GM12878 (cell line): ENCODE measurements around the gene KLRG1. TPM values are rescaled to one million over a fixed set of nuclear protein-coding genes. Genes with fewer than 3 reads are reported as not detected.
A peak's percentile ranks its signal among the peaks of the same experiment; 100 is the strongest.

Experiments
- ATAC-seq: fragments of 200-7000 bp; cut with Tn5 transposase; 3 replicates; pipeline ENCODE4 v1.9.1; 2020; ENCODE audit warnings: mild to moderate bottlenecking, moderate library complexity
- BruUV-seq: library from RNA; stranded (reverse); fragments of 400-500 nt; replicated peaks from 2 replicates; lab custom pipeline; 2021; lab: Mats Ljungman, UMichigan
- CTCF ChIA-PET: fragments of 300-600 bp; sonication (Branson Sonifier 250); formaldehyde crosslinking; extraction: SDS; loops from one replicate; lab custom pipeline; 2021; ENCODE audit warnings: inconsistent platforms; lab: Yijun Ruan, JAX
- POLR2A ChIA-PET: fragments of 350-600 bp; formaldehyde crosslinking; extraction: SDS; loops from one replicate; lab custom pipeline; 2021; ENCODE audit warnings: inconsistent platforms; lab: Charles Lee
- RAD21 ChIA-PET: fragments of 300-600 bp; sonication (Branson Sonifier 250); formaldehyde crosslinking; loops from one replicate; lab custom pipeline; 2023; ENCODE audit warnings: antibody characterized with exemption; ENCODE audit not compliant: unreplicated experiment; lab: Charles Lee
- SMC1A ChIA-PET: fragments of 300-600 bp; sonication (Branson Sonifier 250); formaldehyde crosslinking; loops from one replicate; lab custom pipeline; 2023; ENCODE audit not compliant: unreplicated experiment, uncharacterized antibody; lab: Charles Lee
- DNase-seq: peaks from one replicate; pipeline ENCODE4 v3.0.0-alpha.2; 2011; ENCODE audit warnings: low read depth, low spot score
- FAIRE-seq: peaks from 3 replicates; lab custom pipeline; 2011; peaks lifted over from hg19 to GRCh38; lab: Jason Lieb, UNC
- H2AFZ ChIP-seq: 2 replicates; pipeline ENCODE4 v1.6.0; 2011; ENCODE audit warnings: low read depth, low read length, control low read depth; ENCODE audit not compliant: control insufficient read depth
- H3K27ac ChIP-seq: 2 replicates; pipeline ENCODE4 v1.5.1; 2011; ENCODE audit warnings: control low read depth; ENCODE audit not compliant: control insufficient read depth, insufficient read depth
- H3K27me3 ChIP-seq, 2 experiments: replicated peaks in 1 of 2; 2 replicates each; pipeline versions ENCODE4 v1.6.0 to v1.6.1; 2011; ENCODE audit warnings: low read length in 1 of 2; ENCODE audit not compliant: control insufficient read depth in 2 of 2, insufficient read depth in 2 of 2
- H3K36me3 ChIP-seq, 2 experiments: 2 replicates each; pipeline ENCODE4 v1.5.1; 2011; ENCODE audit warnings: low read length in 1 of 2; ENCODE audit not compliant: control insufficient read depth in 2 of 2, insufficient read depth in 2 of 2
- H3K4me1 ChIP-seq: 2 replicates; pipeline ENCODE4 v1.6.1; 2011; ENCODE audit warnings: mild to moderate bottlenecking, low read length, moderate library complexity, mixed read lengths; ENCODE audit not compliant: control insufficient read depth, insufficient read depth
- H3K4me2 ChIP-seq: 2 replicates; pipeline ENCODE4 v1.6.0; 2011; ENCODE audit warnings: control low read depth; ENCODE audit not compliant: control insufficient read depth, insufficient read depth
- H3K4me3 ChIP-seq: fragments of 200-600 bp; sonication (generic); 2 replicates; pipeline ENCODE4 v1.5.1; 2016
- H3K79me2 ChIP-seq: 2 replicates; pipeline ENCODE4 v1.6.0; 2011; ENCODE audit warnings: low read length; ENCODE audit not compliant: control insufficient read depth, insufficient read depth
- H3K9ac ChIP-seq: 2 replicates; pipeline ENCODE4 v1.8.0; 2011; ENCODE audit warnings: low read length, control low read depth, mixed read lengths; ENCODE audit not compliant: control insufficient read depth, insufficient read depth
- H3K9me3 ChIP-seq: replicated peaks from 3 replicates; pipeline ENCODE4 v1.5.1; 2011; ENCODE audit warnings: mild to moderate bottlenecking, low read length; ENCODE audit not compliant: control insufficient read depth, insufficient read depth
- H4K20me1 ChIP-seq: 2 replicates; pipeline ENCODE4 v1.6.0; 2011; ENCODE audit not compliant: control insufficient read depth, insufficient read depth
- BCL11A ChIP-seq: IDR thresholded peaks from 2 replicates; pipeline ENCODE4 v1.6.1; 2011; ENCODE audit warnings: low read depth, low read length
- HCFC1 ChIP-seq: fragments of 150-350 bp; IDR thresholded peaks from 2 replicates; pipeline ENCODE4 v1.6.1; 2014; ENCODE audit warnings: low read length
- HDAC2 ChIP-seq: fragments of 200-600 bp; sonication (generic); IDR thresholded peaks from 2 replicates; pipeline ENCODE4 v1.6.1; 2017
- MYB ChIP-seq: fragments of 150-350 bp; IDR thresholded peaks from 2 replicates; pipeline ENCODE4 v1.6.1; 2014; ENCODE audit warnings: mild to moderate bottlenecking, low read depth, low read length, borderline replicate concordance
- POLR2A ChIP-seq: IDR thresholded peaks from 2 replicates; pipeline ENCODE4 v1.6.1; 2011; ENCODE audit warnings: low read depth, mild to moderate bottlenecking, low read length
- RUNX3 ChIP-seq: IDR thresholded peaks from 2 replicates; pipeline ENCODE4 v1.6.1; 2012; ENCODE audit warnings: low read length, inconsistent platforms
- SREBF1 ChIP-seq: IDR thresholded peaks from 2 replicates; pipeline ENCODE4 v1.6.1; 2012; ENCODE audit warnings: mild to moderate bottlenecking, low read length
- ZNF622 ChIP-seq: fragments of 450-650 bp; IDR thresholded peaks from 2 replicates; pipeline ENCODE4 v1.6.1; 2017; ENCODE audit warnings: mild to moderate bottlenecking, inconsistent platforms
- ZSCAN29 ChIP-seq: fragments of 450-650 bp; IDR thresholded peaks from 2 replicates; pipeline ENCODE4 v1.6.1; 2017; ENCODE audit warnings: mild to moderate bottlenecking, moderate library complexity
- WGBS: methylation state at CpG from one replicate; pipeline ENCODE4 v1.1.6; 2016; ENCODE audit warnings: low lambda C conversion rate; ENCODE audit not compliant: insufficient replicate concordance, insufficient coverage; ENCODE audit errors: missing lambda C conversion rate; 5-methylcytosine and 5-hydroxymethylcytosine counted together
- in situ Hi-C: fragments of 300-500 bp; cut with MboI; formaldehyde crosslinking; loops from 9 replicates; pipeline ENCODE4 v1.14.3; 2018; ENCODE audit warnings: mixed read lengths
- intact Hi-C: fragments of 100-400 bp; cut with micrococcal nuclease; formaldehyde crosslinking; loops from one replicate; pipeline ENCODE4 v1.14.2; 2022; ENCODE audit not compliant: unreplicated experiment
- polyA plus RNA-seq, 11 experiments: library from polyadenylated mRNA; depleted of rRNA in 4 of 11; unstranded in 6 of 11; stranded (reverse) in 5 of 11; fragments of >200 nt; fragmentation: Nextera tagmentation in 4 of 11; fragmentation: Illumina TruSeq in 1 of 11; extraction: Ambion mirVana in 4 of 11; extraction: Trizol in 1 of 11; gene quantifications; 1 replicate in 1 of 11; 2 replicates in 10 of 11; pipeline versions ENCODE4 v1.2.1 to v1.2.3, GENCODE V29; 2011 to 2016; ENCODE audit warnings: inconsistent platforms in 2 of 11, missing spikeins in 2 of 11, low read depth in 1 of 11
- total RNA-seq, 4 experiments: library from RNA; depleted of rRNA in 3 of 4; stranded (reverse); fragments of >200 nt in 3 of 4; fragmentation: Illumina TruSeq in 1 of 4; extraction: Trizol in 1 of 4; gene quantifications; 2 replicates each; pipeline versions ENCODE4 v1.2.1 to v1.2.3, GENCODE V29; 2013 to 2021
- TF ChIP-seq, protein P1 (sequence below), 3 experiments: IDR thresholded peaks in 2 of 3; conservative IDR thresholded peaks in 1 of 3; 2 replicates each; pipeline ENCODE4 v1.5.1; 2011; ENCODE audit warnings: low read depth in 3 of 3, low read length in 3 of 3, mild to moderate bottlenecking in 3 of 3, control low read depth in 2 of 3, moderate library complexity in 2 of 3, inconsistent platforms in 1 of 3, mixed read lengths in 1 of 3; ENCODE audit not compliant: control insufficient read depth in 2 of 3, insufficient read depth in 1 of 3; ENCODE audit errors: extremely low read depth in 1 of 3
- TF ChIP-seq, protein P2 (sequence below): IDR thresholded peaks from 2 replicates; pipeline ENCODE4 v1.6.1; 2012; ENCODE audit warnings: mild to moderate bottlenecking, low read depth, low read length
- TF ChIP-seq, protein P3 (sequence below): fragments of 450-650 bp; conservative IDR thresholded peaks from 2 replicates; pipeline ENCODE4 v1.6.1; 2017; ENCODE audit warnings: mild to moderate bottlenecking, moderate library complexity
- TF ChIP-seq, protein P4 (sequence below): fragments of 450-650 bp; IDR thresholded peaks from 2 replicates; pipeline ENCODE4 v1.6.1; 2017; ENCODE audit warnings: borderline replicate concordance
- TF ChIP-seq, protein P5 (sequence below): fragments of 450-650 bp; formaldehyde crosslinking; IDR thresholded peaks from 2 replicates; pipeline ENCODE4 v1.4.0; 2022; ENCODE audit warnings: mild to moderate bottlenecking, moderate library complexity

The KLRG1 gene
- total and polyA plus RNA-seq, 10 of the 15 experiments (the other 5 are each of a cell fraction or from before 2014, with no cell fraction given), result 2.3 to 6.5 (median 3.9) TPM

DNA sequence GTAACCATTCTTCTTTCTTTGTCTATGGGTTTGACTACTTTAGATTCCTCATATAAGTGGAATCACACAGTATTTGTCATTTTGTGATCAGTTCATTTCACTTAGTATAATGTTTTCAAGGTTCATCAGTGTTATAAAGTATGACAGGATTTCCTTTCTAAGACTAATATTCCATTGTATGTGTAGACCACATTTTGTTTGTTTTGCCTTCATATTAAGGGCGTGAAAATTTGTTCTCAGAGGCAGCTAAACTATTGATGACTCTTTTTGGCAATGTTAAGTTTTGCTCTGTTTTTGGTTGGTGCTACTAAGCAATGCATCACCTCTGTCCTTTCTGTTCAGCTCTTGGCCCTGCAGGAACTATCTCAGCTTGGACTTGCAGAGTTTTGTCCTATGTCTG is 1.7 kb upstream of the KLRG1 start:
- Histone ChIP-seq H4K20me1 (no peaks in the 10 kb centered on the region), H3K4me1 (peaks cover 5% of the 10 kb centered on the region; the same call in 1 of the 2 replicates), H3K27me3 (no peaks in the 10 kb centered on the region), H3K9me3 (no peaks in the 10 kb centered on the region), H3K4me3 (no peak overlapping the region), H3K4me2 (peak overlapping the region; percentile 31), H3K79me2 (no peaks in the 10 kb centered on the region), H3K27ac (no peak overlapping the region), H2AFZ (no peak overlapping the region), H3K9ac (no peak overlapping the region), H3K36me3 (no peaks in the 10 kb centered on the region)
- ChIA-PET CTCF (no interaction called here), POLR2A (no interaction called here), RAD21 (no interaction called here), SMC1A (no interaction called here)
- ATAC-seq (no peak), FAIRE-seq (no peak), DNase-seq (no peak)
- WGBS, result 44% methylated on average over 1 of the region's 1 CpG
- BruUV-seq, result no TSS peak
- in situ Hi-C loops, result no loop called here
- intact Hi-C loops, result no loop called here
- TF ChIP-seq MYB (no peak), BCL11A (no peak), RUNX3 (no peak), SREBF1 (no peak), POLR2A (no peak), HDAC2 (no peak), ZSCAN29 (no peak), ZNF622 (no peak), HCFC1 (no peak)
- TF ChIP-seq, protein P1, sequence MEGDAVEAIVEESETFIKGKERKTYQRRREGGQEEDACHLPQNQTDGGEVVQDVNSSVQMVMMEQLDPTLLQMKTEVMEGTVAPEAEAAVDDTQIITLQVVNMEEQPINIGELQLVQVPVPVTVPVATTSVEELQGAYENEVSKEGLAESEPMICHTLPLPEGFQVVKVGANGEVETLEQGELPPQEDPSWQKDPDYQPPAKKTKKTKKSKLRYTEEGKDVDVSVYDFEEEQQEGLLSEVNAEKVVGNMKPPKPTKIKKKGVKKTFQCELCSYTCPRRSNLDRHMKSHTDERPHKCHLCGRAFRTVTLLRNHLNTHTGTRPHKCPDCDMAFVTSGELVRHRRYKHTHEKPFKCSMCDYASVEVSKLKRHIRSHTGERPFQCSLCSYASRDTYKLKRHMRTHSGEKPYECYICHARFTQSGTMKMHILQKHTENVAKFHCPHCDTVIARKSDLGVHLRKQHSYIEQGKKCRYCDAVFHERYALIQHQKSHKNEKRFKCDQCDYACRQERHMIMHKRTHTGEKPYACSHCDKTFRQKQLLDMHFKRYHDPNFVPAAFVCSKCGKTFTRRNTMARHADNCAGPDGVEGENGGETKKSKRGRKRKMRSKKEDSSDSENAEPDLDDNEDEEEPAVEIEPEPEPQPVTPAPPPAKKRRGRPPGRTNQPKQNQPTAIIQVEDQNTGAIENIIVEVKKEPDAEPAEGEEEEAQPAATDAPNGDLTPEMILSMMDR (IDR thresholded peaks at IDR 0.05 in 2 of 3, conservative IDR thresholded peaks at IDR 0.05 in 1 of 3; ENCODE audit: control insufficient read depth in 2 of 3, extremely low read depth in 1 of 3, insufficient read depth in 1 of 3, low read depth in 3 of 3, low read length in 3 of 3), result no peak
- TF ChIP-seq, protein P2, sequence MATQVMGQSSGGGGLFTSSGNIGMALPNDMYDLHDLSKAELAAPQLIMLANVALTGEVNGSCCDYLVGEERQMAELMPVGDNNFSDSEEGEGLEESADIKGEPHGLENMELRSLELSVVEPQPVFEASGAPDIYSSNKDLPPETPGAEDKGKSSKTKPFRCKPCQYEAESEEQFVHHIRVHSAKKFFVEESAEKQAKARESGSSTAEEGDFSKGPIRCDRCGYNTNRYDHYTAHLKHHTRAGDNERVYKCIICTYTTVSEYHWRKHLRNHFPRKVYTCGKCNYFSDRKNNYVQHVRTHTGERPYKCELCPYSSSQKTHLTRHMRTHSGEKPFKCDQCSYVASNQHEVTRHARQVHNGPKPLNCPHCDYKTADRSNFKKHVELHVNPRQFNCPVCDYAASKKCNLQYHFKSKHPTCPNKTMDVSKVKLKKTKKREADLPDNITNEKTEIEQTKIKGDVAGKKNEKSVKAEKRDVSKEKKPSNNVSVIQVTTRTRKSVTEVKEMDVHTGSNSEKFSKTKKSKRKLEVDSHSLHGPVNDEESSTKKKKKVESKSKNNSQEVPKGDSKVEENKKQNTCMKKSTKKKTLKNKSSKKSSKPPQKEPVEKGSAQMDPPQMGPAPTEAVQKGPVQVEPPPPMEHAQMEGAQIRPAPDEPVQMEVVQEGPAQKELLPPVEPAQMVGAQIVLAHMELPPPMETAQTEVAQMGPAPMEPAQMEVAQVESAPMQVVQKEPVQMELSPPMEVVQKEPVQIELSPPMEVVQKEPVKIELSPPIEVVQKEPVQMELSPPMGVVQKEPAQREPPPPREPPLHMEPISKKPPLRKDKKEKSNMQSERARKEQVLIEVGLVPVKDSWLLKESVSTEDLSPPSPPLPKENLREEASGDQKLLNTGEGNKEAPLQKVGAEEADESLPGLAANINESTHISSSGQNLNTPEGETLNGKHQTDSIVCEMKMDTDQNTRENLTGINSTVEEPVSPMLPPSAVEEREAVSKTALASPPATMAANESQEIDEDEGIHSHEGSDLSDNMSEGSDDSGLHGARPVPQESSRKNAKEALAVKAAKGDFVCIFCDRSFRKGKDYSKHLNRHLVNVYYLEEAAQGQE, result no peak
- TF ChIP-seq, protein P3, sequence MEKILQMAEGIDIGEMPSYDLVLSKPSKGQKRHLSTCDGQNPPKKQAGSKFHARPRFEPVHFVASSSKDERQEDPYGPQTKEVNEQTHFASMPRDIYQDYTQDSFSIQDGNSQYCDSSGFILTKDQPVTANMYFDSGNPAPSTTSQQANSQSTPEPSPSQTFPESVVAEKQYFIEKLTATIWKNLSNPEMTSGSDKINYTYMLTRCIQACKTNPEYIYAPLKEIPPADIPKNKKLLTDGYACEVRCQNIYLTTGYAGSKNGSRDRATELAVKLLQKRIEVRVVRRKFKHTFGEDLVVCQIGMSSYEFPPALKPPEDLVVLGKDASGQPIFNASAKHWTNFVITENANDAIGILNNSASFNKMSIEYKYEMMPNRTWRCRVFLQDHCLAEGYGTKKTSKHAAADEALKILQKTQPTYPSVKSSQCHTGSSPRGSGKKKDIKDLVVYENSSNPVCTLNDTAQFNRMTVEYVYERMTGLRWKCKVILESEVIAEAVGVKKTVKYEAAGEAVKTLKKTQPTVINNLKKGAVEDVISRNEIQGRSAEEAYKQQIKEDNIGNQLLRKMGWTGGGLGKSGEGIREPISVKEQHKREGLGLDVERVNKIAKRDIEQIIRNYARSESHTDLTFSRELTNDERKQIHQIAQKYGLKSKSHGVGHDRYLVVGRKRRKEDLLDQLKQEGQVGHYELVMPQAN, result no peak
- TF ChIP-seq, protein P4, sequence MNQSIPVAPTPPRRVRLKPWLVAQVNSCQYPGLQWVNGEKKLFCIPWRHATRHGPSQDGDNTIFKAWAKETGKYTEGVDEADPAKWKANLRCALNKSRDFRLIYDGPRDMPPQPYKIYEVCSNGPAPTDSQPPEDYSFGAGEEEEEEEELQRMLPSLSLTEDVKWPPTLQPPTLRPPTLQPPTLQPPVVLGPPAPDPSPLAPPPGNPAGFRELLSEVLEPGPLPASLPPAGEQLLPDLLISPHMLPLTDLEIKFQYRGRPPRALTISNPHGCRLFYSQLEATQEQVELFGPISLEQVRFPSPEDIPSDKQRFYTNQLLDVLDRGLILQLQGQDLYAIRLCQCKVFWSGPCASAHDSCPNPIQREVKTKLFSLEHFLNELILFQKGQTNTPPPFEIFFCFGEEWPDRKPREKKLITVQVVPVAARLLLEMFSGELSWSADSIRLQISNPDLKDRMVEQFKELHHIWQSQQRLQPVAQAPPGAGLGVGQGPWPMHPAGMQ, result no peak
- TF ChIP-seq, protein P5, sequence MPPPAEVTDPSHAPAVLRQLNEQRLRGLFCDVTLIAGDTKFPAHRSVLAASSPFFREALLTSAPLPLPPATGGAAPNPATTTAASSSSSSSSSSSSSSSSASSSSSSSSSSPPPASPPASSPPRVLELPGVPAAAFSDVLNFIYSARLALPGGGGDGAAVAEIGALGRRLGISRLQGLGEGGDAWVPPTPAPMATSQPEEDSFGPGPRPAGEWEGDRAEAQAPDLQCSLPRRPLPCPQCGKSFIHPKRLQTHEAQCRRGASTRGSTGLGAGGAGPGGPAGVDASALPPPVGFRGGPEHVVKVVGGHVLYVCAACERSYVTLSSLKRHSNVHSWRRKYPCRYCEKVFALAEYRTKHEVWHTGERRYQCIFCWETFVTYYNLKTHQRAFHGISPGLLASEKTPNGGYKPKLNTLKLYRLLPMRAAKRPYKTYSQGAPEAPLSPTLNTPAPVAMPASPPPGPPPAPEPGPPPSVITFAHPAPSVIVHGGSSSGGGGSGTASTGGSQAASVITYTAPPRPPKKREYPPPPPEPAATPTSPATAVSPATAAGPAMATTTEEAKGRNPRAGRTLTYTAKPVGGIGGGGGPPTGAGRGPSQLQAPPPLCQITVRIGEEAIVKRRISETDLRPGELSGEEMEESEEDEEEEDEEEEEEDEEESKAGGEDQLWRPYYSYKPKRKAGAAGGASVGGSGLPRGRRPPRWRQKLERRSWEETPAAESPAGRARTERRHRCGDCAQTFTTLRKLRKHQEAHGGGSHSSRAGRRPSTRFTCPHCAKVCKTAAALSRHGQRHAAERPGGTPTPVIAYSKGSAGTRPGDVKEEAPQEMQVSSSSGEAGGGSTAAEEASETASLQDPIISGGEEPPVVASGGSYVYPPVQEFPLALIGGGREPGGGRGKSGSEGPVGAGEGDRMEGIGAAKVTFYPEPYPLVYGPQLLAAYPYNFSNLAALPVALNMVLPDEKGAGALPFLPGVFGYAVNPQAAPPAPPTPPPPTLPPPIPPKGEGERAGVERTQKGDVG (CRISPR knock-in tag), result no peak
